GM21717 (cell line): ENCODE data around the gene DTYMK.
"Not testable (repeated sequence)": the region's sequence is repeated elsewhere in the genome, so short reads cannot be mapped to it uniquely, and the experiment has no call there.

Source experiments
- ATAC-seq: cut with Tn5 transposase; IDR thresholded peaks from one replicate; pipeline ENCODE4 v1.9.1; 2021; ENCODE audit warnings: mild to moderate bottlenecking, moderate library complexity; ENCODE audit not compliant: unreplicated experiment

DTYMK gene

DNA sequence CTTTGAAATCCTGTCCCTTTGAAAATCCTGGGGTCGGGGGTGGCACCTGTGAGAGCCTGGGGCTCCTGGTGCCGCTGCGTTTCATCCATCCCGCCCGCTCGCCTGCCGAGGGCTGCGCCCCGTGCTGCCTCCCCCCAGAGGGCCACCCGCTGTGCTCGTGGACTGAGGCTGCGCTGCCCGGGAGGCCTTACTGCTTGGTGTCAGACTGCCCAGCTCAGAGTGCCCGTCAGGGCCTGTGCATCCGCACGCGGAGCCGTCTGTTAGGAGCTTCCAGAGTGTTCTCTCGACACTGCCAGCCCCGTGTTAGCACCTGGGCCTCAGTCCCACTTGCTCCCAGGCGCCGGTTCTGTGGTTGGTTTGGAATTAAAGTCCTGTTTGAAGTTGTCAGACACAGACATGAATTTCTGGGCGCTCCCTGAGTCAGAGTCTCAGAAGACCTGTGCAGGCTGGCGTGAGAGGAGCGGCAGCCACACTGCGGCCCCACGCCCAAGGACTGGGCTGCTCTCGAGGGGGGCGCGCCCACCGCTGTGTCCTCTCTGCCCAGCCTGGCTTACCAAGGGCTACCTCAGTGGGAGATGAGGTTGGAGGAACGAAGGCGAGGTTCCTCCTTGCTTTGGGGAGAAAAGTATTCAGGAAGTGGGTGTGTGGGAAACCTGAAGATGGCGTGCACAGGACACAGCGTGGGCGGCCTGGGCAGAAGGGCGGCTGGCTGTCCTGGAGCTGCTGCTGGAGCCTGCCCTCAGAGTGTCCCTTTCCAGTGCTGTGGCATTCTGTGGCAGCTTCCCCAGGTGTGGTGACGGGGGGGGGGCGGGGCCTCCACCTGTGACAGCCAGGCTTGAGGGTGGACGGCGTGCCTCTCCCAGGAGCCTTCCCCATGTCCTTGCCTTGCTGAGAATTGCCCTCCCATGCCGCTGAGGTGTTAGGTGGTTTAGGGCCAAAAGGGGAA lies 14.1 kb downstream of the DTYMK start:
- ATAC-seq = no peak

DNA sequence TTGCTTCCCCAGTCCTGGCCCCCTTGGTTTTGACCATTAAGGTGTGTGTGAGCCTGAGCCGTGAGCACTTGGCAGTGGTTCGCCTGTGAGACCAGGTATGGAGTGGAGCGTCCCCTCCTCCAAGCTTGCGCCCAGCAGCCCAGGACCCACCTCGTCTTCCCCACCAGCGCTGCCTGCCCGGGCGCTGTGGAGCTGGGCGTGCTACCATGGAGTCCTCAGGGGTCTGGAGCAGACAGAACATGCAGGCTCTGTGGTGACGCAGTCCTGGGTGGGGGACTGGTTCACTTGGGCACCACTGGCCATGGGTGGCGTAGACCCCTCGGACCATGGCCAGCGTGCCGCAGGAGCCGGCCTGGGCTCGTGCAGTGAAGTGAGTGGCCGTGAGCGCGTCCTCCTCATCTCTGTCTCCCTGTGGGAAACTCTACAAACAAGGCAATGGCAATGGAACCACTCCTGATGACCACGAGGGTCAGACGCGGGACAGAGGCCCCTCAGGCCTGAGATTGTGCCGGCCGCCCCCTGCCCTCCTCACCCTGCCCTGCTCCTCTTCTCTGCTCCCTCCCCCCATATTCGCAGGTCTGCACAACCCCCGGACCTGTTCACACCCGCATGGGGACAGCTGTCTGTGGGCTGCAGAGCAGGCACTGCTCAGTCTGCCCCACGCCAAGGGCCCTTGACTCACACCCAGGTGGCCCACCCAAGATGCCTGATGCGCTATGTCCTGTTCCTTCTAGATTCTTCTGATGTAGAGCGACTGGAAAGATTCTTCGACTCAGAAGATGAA lies 15.0 kb downstream of the DTYMK start:
- ATAC-seq = no peak

DNA sequence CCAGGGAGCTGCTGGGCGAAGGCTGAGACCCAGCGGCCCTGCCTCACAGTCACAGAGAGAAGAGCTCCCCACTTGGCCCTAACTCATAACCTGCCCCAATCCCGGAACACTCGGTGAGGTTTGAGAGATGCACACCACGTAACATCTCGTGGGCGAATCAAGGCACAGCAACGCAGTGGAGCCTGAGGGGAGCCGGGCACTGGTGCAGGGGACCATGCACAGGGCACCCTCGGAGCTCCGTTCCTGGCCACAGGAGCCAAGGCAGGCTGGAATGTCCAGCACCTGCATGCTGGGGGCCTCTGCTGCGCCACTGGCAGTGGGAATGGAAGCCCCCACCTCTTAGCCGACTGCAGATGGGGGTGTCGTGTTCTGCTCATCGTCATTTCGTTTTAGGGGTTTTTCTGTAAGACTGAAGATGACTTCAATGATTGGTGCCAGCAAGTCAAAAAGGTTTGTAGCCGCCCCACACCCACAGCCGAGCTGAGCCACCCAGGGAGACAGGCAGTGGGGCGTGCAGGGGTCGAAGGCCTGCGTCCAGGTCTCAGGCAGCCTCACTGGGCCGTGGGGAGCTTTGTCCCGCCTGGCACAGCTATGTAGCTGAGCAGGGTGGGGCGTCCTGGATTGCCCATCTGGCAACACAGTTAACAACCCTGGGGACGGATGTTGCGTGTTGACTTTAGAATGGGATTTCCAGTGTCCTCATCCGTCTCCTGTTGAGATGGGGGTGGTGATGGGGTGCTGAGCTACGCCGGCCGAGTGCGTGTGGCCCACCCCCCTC lies 16.1 kb downstream of the DTYMK start:
- ATAC-seq = no peak

DNA sequence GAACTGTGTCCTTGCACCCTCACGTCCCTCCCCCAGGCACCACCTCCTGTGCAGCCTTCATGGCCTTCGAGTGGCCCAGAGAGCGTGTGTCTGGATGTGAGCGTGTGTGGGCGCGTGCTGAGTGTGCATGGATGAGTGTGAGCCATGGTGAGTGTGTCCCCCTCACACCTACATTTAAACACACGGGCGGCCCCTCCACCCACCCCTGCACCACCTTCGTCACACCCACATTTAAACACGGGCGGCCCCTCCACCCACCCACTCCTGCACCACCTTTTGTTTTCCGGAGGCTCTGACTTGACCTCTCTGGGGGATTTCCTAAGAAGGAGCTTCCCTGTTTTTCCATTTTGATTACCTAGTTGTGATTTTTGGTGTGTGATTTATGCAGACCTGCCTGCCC lies 17.8 kb downstream of the DTYMK start:
- no peak for ATAC-seq

DNA sequence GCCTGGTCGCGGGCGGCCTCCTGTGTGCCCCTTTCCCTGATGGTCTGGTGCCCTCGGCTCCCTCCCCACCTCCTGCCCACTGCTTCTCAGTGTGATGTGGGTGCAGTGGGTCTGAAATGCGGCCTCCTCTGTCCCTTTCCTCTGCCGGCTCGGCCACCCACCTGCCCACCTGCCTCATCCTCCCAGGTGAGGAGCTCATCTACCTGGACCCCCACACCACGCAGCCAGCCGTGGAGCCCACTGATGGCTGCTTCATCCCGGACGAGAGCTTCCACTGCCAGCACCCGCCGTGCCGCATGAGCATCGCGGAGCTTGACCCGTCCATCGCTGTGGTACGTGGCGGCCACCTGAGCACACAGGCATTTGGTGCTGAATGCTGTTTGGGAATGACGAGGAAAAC lies 18.3 kb downstream of the DTYMK start:
- no peak for ATAC-seq

DNA sequence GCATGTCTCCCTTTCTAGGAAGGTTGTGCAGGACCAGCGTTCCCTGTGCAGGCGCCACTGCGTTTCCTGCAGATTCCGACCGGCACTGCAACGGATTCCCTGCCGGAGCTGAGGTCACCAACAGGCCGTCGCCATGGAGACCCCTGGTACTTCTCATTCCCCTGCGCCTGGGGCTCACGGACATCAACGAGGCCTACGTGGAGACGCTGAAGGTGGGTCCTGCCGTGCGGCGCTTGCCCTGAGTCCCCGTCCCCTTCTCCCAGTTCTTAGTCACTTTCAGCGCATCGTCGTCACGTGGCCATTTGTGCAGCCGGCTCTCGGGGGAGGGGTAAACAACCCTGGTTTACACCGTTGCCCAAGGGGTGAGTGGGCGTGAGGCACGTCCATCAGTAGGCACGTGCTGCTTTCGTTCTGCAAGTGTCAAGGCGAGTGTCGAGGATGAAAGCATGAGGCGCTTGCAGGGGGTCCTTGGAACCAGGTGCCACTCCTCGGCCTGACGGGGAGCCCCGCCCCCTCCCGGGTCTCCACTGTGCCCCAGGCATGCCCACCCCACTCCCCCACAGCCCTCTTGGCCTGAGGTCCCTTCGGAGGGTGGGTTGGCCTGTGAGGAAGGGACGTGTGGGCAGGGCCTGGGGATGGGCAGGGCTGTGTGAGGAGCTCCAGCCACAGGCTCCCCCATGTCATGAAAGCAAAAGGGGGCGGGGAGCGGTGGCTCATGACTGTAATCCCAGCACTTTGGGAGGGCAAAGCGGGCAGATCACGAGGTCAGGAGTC lies 19.8 kb downstream of the DTYMK start:
- no peak for ATAC-seq

DNA sequence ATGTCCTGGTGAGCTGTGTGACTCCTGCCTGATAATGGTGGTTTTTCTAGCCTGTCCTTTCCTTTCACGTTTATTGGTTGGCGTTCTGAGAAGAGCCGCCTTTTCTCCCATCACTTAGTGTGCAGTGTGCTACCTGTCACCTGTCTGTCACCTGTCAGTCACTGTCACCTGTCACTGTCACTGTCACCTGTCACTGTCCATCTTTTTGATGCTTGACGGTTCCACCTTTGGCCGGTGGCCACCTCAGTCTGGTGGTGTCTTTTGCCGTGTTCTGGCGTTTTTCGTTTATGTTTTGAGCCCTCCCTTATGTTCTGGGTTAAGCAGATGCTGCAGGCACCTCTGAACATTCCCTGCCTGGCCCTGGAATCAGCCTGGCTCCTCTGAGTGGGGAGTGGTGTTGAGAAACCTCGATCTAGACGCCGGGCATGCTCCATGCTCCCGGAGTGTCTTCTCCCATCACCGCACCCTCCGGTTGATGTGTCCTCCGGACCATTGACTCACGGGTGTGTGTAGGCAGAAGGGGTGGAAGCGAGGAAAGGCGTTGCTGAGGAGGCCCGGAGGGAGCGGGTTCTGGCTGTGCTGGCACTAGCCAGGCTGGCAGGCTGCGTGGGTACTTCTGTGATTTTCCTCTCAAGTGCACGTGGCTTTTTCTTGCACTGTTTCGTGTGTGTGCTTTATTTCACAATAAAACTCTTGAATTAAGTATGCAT lies 20.7 kb downstream of the DTYMK start:
- no peak for ATAC-seq

DNA sequence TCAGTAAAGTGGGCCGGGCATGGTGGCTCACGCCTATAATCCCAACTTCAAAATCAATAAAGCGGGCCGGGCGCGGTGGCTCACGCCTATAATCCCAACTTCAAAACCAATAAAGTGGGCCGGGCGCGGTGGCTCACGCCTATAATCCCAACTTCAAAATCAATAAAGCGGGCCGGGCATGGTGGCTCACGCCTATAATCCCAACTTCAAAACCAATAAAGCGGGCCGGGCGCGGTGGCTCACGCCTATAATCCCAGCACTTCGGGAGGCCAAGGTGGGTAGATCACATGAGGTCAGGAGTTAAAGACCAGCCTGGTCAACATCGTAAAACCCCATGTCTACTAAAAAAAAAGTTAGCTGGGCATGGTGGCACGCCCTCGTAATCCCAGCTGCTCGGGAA lies 23.9 kb downstream of the DTYMK start:
- ATAC-seq = not testable (repeated sequence)

DNA sequence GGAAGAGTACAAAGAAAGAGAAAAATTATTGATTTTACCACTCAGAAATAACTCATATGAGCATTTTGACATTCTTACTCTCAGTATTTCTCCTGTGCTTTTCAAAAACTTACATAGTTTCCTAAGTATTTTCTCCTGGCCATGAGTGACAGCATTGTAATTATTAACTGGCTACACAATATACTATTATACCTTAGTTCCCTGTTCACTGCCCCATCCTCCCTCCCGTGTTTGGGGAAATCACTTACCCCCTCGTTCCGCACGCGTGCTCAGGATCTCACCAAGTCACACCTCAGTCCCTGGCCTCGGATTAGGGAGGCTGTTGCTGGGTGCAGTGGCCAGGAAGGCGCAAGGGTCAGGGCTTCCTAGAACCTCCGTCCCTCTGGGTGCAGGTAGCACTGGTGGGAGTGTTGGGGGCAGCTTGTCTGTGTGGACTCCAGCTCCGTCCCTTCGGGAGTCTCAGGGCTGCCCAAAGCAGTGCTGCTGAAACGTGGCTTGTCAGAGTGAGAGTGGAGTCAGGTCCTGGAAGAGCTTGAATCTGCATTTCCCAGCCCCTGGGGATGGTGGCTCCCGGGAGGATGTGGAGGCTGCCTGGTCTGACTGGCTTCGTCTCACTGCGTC lies 25.9 kb downstream of the DTYMK start:
- ATAC-seq = no peak

DNA sequence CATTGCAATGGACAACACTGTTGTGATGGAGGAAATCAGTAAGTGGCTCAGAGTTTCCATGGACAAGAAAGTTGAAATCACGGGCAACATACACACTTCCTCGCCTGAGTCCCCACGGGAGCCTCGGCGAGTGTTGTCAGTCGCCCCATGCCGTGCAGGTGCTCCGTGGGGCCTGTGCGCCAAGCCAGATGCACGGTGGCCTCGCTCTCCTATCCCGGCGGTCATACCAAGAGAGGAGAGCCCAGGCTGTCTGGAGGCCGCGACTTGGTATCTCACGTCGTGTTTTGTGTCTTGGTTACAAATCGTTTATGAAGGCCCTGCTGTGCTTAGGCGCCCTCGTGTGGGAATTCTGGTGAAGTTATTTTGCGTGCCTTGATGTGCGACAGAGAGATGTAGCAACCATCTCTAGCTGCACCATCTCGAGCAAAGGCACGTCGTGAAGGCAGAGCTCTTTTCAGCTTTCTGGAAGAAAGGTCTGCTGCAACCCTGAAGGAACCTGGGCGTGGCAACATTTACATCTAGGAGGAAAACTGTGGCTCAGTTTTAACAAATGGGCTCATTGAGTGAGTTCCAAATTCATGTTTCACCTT lies 27.4 kb downstream of the DTYMK start:
- ATAC-seq = no peak

DNA sequence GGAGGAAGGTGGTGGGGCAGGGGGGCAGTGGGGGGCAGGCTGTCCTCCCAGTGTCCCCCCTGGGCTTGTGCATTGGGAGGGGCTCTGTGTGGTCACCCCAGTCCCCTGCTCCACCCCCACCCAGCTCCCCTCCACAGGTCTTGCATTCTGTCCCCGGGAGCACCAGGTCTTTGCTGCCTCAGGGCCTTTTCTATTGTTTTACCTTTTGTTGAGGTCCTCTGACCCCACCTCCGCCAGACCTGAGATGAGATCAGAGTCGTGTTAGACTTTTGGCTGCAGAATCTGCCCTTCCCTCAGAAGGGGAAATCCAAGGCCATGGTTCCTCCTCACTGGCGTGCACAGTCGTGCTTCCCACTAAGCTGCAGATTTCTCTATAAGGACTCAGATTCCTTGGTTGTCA lies 28.3 kb downstream of the DTYMK start:
- no peak for ATAC-seq

DNA sequence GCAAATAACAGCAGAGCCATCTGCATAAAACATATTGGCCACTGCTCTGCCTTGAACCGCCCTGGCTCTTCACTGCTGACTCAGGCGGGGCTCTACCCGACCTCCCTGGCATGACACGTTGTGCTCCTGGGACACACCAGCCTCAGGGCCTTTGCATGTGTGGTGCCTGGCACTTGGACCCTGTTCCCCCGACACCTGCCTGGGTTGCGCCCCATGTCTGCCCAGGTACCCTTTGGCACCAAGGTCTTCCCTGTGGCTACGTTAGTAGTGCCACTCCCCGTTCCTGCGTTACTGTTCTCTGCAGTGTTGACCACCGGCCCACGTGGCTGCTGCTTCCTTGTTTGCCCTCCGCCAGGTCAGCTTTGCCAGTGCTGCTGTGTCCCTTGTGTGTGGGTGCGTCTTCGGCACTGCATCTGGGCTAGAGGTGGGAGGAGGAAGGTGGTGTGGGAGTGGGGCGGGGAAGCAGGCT lies 28.8 kb downstream of the DTYMK start:
- ATAC-seq = no peak

DNA sequence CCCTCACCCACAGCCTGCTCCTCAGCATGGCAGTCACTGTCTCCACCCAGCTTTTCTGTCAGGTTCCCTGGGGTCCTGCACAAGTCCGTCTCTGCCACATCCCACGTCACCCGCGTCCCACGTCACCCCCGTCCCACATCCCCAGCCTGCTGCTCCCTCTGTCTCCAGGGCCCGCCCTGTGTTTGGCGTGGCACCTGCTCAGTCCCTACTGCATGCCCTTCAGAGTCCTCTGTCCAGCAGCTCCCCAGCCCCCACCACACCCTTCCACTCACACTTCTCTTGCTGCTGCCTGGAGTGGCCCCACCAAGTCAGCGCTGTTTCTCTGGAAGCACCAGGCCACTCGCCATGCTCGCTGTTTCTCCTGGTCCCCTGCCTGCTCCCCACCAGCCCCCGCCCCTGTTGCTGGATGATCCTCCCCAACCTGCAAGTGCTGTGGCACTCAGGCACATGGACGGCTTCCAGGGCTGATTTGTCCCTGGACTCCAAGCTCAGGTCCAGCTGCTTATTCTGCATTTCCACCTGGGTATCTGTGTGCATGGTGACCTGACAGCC lies 30.3 kb downstream of the DTYMK start:
- no peak for ATAC-seq

DNA sequence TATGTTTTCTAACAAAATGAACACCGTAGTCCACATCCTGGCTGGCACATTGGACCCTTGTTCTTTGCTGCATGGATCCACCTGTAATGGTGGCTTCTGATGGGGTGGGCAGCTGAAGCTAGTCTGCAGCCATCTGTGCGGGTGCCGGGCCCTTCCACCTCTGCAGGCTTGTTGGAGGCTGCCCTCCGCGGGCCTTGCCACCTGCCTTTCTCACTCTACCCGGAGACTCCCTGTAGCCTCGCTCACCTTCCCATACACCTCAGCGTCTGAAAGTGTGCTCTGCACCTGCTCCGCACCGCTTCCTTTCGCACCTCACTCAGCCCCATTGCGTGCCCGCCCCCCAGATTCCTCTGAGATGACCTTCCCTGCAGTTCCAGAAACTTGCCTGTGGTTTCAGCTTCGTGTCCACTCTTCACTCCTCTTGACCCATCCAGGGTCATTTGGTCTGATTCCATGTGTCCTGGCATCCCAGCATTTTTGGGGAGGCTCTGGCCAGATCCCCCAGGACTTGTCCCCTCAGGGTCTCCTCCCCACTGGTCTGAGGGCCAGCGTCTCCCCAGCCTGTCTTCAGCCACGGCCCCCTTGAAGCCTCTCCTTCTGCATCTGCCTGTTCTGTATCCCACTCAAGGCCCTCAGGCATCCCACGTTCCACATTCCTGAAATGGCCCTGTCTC lies 31.0 kb downstream of the DTYMK start:
- ATAC-seq = no peak

DNA sequence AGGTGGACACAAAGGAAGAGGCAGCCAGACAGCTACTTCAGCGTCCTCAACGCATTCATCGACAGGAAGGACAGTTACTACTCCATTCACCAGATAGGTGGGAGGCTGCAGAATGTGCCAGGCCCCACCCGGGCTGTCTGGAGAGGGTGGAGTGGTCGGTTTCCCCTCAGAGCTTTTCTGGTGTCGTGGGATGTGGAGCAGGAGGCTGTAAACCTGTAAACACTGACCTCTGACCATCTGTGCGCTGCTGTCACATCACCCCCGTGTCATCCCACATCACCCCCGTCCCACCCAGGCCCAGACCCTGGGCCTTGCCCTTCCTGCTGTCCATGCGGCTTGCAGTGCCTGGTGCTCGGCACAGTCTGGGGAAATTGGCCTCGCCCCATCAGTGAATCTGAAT lies 32.1 kb downstream of the DTYMK start:
- ATAC-seq = no peak

DNA sequence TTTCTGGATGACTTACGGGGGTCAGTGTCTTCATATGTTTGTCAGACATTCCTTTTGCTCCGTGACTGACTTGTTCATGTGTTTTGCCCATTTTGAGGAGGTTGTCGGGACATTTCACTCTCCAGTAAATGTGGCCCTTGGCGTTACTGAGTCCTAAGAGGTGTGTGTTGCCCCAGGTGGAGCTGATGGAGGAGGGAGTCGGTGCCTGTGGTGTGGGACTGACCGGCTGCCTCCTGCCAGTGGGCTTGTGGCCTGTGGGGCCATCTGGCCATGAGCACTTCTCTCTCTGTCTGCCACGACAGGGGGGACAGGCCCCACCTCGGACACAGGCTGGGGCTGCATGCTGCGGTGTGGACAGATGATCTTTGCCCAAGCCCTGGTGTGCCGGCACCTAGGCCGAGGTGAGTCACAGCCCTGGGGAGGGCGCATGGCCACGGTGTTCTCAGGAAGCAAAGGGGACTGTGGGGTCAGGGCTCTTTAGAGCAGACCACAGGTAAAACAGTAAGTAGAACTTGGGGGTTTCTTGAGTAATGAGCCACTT lies 33.3 kb downstream of the DTYMK start:
- ATAC-seq = no peak

DNA sequence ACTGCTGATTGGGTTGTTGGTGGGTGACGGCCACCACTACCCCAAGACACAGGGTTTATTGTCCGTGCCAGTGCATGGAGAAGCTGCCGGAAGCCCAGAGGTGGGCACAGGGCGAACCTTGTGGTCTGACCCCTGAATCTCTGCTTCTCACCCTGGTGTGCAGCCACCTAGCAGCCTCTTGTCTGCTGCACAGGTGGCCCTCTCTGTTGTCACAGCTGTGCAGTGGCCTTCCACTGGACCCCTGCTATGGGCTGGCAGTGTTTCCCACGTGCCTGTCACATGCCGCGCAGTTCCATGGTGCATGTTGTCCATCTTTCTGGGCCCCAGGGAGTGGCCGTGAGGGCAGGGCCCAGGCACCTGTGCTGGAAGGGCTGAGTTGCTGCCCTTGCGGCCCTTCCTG lies 33.9 kb downstream of the DTYMK start:
- ATAC-seq = no peak

DNA sequence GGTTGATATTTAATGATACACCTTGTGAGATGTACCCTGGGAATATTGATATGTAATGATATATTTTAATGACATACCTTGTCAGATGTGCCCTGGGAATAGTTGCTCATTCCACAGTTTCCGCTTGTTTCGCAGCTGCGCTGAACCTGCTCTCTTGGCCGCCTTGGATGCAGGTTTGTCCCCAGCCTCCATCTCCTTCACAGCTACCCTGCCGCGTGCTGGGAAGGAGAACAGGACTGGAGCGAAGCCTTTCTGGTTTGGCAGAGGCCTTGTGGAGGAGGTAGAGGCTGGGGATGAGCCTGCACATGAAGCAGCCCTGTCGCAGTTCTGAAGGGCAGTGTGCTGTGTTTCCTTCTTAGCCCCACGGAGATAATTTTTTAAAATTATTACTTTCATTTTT lies 34.5 kb downstream of the DTYMK start:
- no peak for ATAC-seq
